IPS-NIHi11 (cell line): Measurements from ENCODE around the gene ECE2.
"Not testable (repeated sequence)": the region's sequence is repeated elsewhere in the genome, so short reads cannot be mapped to it uniquely, and the experiment has no call there.

ENCODE experiments used
- DNase-seq: peaks from one replicate; pipeline ENCODE4 v3.0.0; 2012; ENCODE audit warnings: mixed read lengths, low spot score

Gene ECE2

GRCh38 chr3:184267249-184267648 lies 8.6 kb upstream of the ECE2 start:
- DNase-seq: not testable (repeated sequence)

DNA sequence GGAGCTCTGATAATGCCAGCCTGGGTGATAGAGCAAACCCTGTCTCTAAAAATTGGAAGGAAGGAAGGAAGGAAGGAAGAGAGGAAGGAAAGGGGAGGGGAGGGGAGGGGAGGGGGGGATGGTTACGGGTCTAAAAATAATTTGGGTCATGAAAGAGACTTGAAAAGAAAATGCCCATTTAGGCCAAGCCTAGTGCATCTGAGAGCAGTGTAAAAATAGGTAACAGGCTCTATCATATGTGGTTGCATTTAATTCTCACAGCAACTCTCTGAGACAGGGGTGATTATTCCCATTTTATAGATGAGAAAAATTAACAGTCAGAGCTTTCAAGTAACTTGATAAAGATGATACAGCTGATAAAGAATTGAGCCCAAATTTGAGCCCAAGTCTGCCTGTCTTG lies 3.6 kb upstream of the ECE2 start:
- DNase-seq: no peak

DNA sequence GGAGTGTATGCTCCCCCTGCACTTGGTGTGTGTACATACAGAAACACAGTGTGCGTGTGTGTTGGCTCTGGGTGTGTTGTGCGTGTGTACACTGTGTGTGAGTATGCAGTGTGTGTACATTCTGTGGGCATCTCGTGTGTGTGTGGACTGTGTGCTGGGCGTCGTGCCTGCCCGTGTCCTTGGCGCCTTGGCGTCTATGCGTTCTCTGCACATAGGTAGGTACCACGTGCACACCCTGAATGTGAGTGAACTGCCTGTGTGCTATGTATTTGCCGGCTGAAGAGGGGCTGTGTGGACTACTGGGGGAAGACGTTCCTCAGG lies 481 bp upstream of the ECE2 start:
- DNase-seq: no peak

GRCh38 chr3:184277366-184277765 lies 1.5 kb downstream of the ECE2 start:
- DNase-seq: no peak

DNA sequence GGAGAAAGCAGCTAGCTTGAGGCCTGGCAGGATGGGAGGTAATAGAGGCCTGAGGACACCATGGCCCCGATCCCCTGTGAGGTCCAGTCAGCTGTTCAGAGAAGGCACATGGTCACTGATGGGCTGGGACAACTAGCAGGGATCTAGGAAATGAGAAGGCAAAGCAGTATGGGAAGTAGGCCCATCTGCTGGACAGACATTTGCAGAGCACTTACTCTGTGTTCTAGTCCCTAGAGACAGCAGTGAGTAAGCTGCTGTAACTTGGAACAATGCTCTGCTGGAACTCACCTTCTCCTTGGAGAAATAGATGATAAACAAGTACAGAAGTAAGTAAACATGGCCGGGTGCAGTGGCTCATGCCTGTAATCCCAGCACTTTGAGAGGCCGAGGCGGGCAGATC lies 7.1 kb downstream of the ECE2 start:
- no peak for DNase-seq

DNA sequence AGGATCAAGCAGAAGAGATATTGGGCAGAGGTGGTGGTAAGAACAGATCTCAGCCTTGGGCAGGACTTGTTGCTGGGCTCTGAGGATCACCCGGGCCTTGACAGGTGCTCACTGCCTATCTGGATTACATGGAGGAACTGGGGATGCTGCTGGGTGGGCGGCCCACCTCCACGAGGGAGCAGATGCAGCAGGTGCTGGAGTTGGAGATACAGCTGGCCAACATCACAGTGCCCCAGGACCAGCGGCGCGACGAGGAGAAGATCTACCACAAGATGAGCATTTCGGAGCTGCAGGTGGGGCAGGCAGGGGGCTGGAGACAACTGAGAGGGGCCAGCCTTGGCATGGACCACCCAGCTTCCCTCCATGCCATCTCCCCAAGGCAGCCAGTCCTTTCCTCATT lies 7.9 kb downstream of the ECE2 start:
- no peak for DNase-seq

- peak; percentile 97 for DNase-seq
These were observed 8.9 kb downstream of the ECE2 start for GRCh38 chr3:184284696-184285095.

- DNase-seq: peak; percentile 83
These were observed 13.7 kb downstream of the ECE2 start for GRCh38 chr3:184289426-184289938.

- no peak for DNase-seq
These were observed 14.5 kb downstream of the ECE2 start for GRCh38 chr3:184290331-184290730.

- no peak for DNase-seq
These were observed 15.4 kb downstream of the ECE2 start for GRCh38 chr3:184291044-184291737.

GRCh38 chr3:184291738-184292445 lies 16.1 kb downstream of the ECE2 start:
- no peak for DNase-seq

GRCh38 chr3:184295771-184296170 lies 19.9 kb downstream of the ECE2 start:
- no peak for DNase-seq

DNA sequence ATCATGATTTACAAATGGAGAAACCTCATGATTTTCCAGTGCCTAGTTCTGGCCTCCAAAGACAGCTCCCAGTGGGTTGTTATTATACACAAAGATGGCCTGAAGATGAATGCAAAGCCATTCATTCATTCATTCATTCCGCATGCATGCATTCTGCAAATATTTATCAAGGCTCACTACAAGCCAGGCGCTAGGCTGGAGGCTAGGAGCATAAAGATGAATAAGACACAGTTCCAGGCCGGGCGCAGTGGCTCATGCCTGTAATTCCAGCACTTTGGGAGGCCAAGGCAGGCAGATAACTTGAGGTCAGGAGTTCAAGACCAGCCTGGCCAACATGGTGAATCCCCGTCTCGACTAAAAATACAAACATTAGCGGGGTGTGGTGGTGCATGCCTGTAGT lies 20.8 kb downstream of the ECE2 start:
- no peak for DNase-seq

GRCh38 chr3:184298759-184299487 lies 23.1 kb downstream of the ECE2 start, which contains the start of gene PSMD2:
Gene PSMD2 (plus strand): TSS chr3:184299241. CDS start chr3:184299267, 26 bp downstream.
- peak; percentile 98 for DNase-seq

- no peak for DNase-seq
These were observed 23.9 kb downstream of the ECE2 start for GRCh38 chr3:184299488-184300377.

GRCh38 chr3:184300378-184300720 lies 24.5 kb downstream of the ECE2 start:
- DNase-seq: no peak

- DNase-seq: no peak
These were observed 29.8 kb downstream of the ECE2 start for GRCh38 chr3:184305577-184305976.

GRCh38 chr3:184306341-184306972 lies 30.6 kb downstream of the ECE2 start:
- DNase-seq: no peak

- no peak for DNase-seq
These were observed 32.1 kb downstream of the ECE2 start for GRCh38 chr3:184307915-184308314.

- no peak for DNase-seq
These were observed 32.9 kb downstream of the ECE2 start for GRCh38 chr3:184308744-184309143.

- DNase-seq: no peak
These were observed 35.8 kb downstream of the ECE2 start for GRCh38 chr3:184311633-184312032.

DNA sequence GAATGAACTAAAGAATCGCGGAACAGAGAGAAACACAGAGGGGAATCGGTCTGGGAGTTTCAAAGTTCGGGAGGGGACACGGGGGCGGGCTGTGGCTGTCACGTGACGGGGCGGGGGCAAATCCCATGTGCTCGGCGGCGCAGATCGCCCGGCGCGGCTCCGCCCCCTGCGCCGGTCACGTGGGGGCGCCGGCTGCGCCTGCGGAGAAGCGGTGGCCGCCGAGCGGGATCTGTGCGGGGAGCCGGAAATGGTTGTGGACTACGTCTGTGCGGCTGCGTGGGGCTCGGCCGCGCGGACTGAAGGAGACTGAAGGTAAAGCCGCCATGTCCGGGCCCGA lies 38.5 kb downstream of the ECE2 start, which contains the start of gene EIF4G1:
Gene EIF4G1 (plus strand): TSS at position 244 of the 337 bp plus-strand sequence. CDS start 1,191 bp downstream, outside the sequence.
- DNase-seq: peak; percentile 99
